ENCODE measurements around the gene GDPD5. TPM values are rescaled to one million over a fixed set of nuclear protein-coding genes. Genes with fewer than 3 reads are reported as not detected.

The GDPD5 gene
- total RNA-seq, 1 experiment from 2014 or later: 28.6 TPM

- no peak for TF ChIP-seq CTCF (IDR thresholded peaks at IDR 0.05; ENCODE audit: insufficient read depth in 1 of 2, low read depth in 1 of 2, low read length in 1 of 2, severe bottlenecking in 1 of 2, unreplicated experiment in 1 of 2)
- H3K4me1 Mint-ChIP-seq (ENCODE audit: low read depth, unreplicated experiment): peaks cover 16% of the 10 kb centered on the region
- H3K36me3 Mint-ChIP-seq (ENCODE audit: insufficient read depth, unreplicated experiment): no peaks in the 10 kb centered on the region
- H3K27ac Mint-ChIP-seq (ENCODE audit: unreplicated experiment): peak overlapping the region; percentile 82
- ChIA-PET POLR2A (interaction anchor here (0.5 kb wide), 1 partner anchor 157 kb away, joined by 3 read pairs; no protein-coding TSS in a partner anchor), CTCF (interaction anchor here (1.0 to 2.0 kb wide), 2 partner anchors 16 to 179 kb away, joined by 4 to 7 read pairs; no protein-coding TSS in a partner anchor)
- no peaks in the 10 kb centered on the region for H3K9me3 ChIP-seq
- no TSS peak for BruUV-seq (replicated peaks)
- H3K36me3 ChIP-seq (ENCODE audit: control insufficient read depth, insufficient read depth, low read length): no peaks in the 10 kb centered on the region
- no peak overlapping the region for H3K4me3 ChIP-seq (ENCODE audit: low read depth, low read length)
- no peak overlapping the region for H3K4me3 Mint-ChIP-seq (ENCODE audit: unreplicated experiment)
- DNase-seq: no peak
- intact Hi-C loops (cut with micrococcal nuclease; ENCODE audit: unreplicated experiment): loop anchor here (1.0 to 5.0 kb wide), 7 partner anchors 15 to 322 kb away; partner anchors contain the start of genes DGAT2 and SERPINH1
- no peaks in the 10 kb centered on the region for H3K27me3 Mint-ChIP-seq (ENCODE audit: insufficient read depth, unreplicated experiment)
- H3K27me3 ChIP-seq (replicated peaks; ENCODE audit: control insufficient read depth, insufficient read depth, low read length): no peaks in the 10 kb centered on the region
- H3K9me3 Mint-ChIP-seq (ENCODE audit: unreplicated experiment): peaks cover 9% of the 10 kb centered on the region
- peaks cover 7% of the 10 kb centered on the region for H3K4me1 ChIP-seq
Measured at GRCh38 chr11:75547177-75547576, 21.4 kb upstream of the GDPD5 start.

GRCh38 chr11:75543806-75544205, 18.1 kb upstream of the GDPD5 start:
- no peak overlapping the region for H3K4me3 Mint-ChIP-seq (ENCODE audit: unreplicated experiment)
- H3K36me3 Mint-ChIP-seq (ENCODE audit: insufficient read depth, unreplicated experiment): no peaks in the 10 kb centered on the region
- ChIA-PET POLR2A (no interaction called here), CTCF (interaction anchor here (1.3 kb wide), 1 partner anchor 98 kb away, joined by 5 read pairs; no protein-coding TSS in a partner anchor)
- no peak for TF ChIP-seq CTCF (IDR thresholded peaks at IDR 0.05; ENCODE audit: insufficient read depth in 1 of 2, low read depth in 1 of 2, low read length in 1 of 2, severe bottlenecking in 1 of 2, unreplicated experiment in 1 of 2)
- no TSS peak for BruUV-seq (replicated peaks)
- H3K9me3 Mint-ChIP-seq (ENCODE audit: unreplicated experiment): peaks cover under 1% of the 10 kb centered on the region
- H3K27me3 ChIP-seq (replicated peaks; ENCODE audit: control insufficient read depth, insufficient read depth, low read length): no peaks in the 10 kb centered on the region
- no peaks in the 10 kb centered on the region for H3K36me3 ChIP-seq (ENCODE audit: control insufficient read depth, insufficient read depth, low read length)
- no peaks in the 10 kb centered on the region for H3K9me3 ChIP-seq
- H3K4me3 ChIP-seq (ENCODE audit: low read depth, low read length): no peak overlapping the region
- intact Hi-C loops (cut with micrococcal nuclease; ENCODE audit: unreplicated experiment): no loop called here
- DNase-seq: no peak
- peaks cover 10% of the 10 kb centered on the region for H3K4me1 Mint-ChIP-seq (ENCODE audit: low read depth, unreplicated experiment)
- H3K27me3 Mint-ChIP-seq (ENCODE audit: insufficient read depth, unreplicated experiment): no peaks in the 10 kb centered on the region
- H3K4me1 ChIP-seq: peaks cover 12% of the 10 kb centered on the region
- H3K27ac Mint-ChIP-seq (ENCODE audit: unreplicated experiment): no peak overlapping the region

GRCh38 chr11:75542088-75542438, 16.3 kb upstream of the GDPD5 start:
- Histone ChIP-seq H3K4me3 (ENCODE audit: low read depth, low read length) (no peak overlapping the region), H3K4me1 (peaks cover 4% of the 10 kb centered on the region; the same call in 1 of the 2 replicates), H3K36me3 (ENCODE audit: control insufficient read depth, insufficient read depth, low read length) (no peaks in the 10 kb centered on the region), H3K9me3 (no peaks in the 10 kb centered on the region), H3K27me3 (replicated peaks; ENCODE audit: control insufficient read depth, insufficient read depth, low read length) (no peaks in the 10 kb centered on the region)
- no peak for TF ChIP-seq CTCF (IDR thresholded peaks at IDR 0.05; ENCODE audit: insufficient read depth in 1 of 2, low read depth in 1 of 2, low read length in 1 of 2, severe bottlenecking in 1 of 2, unreplicated experiment in 1 of 2)
- ChIA-PET POLR2A (no interaction called here), CTCF (interaction anchor here (1.4 kb wide), 1 partner anchor 20 kb away, joined by 4 read pairs; the partner anchor contains the start of gene SERPINH1)
- intact Hi-C loops (cut with micrococcal nuclease; ENCODE audit: unreplicated experiment): no loop called here
- BruUV-seq (replicated peaks): no TSS peak
- no peaks in the 10 kb centered on the region for H3K36me3 Mint-ChIP-seq (ENCODE audit: insufficient read depth, unreplicated experiment)
- no peak overlapping the region for H3K4me3 Mint-ChIP-seq (ENCODE audit: unreplicated experiment)
- H3K27me3 Mint-ChIP-seq (ENCODE audit: insufficient read depth, unreplicated experiment): no peaks in the 10 kb centered on the region
- H3K27ac Mint-ChIP-seq (ENCODE audit: unreplicated experiment): no peak overlapping the region
- no peak for DNase-seq
- H3K9me3 Mint-ChIP-seq (ENCODE audit: unreplicated experiment): no peaks in the 10 kb centered on the region
- no peaks in the 10 kb centered on the region for H3K4me1 Mint-ChIP-seq (ENCODE audit: low read depth, unreplicated experiment)

Data from Caco-2 (cell line).